Neural progenitor cell (in vitro differentiated cells): ENCODE measurements around the gene SMPD4. TPM values are rescaled to one million over a fixed set of nuclear protein-coding genes. Genes with fewer than 3 reads are reported as not detected.
A peak's percentile ranks its signal among the peaks of the same experiment; 100 is the strongest.
"Not testable (repeated sequence)": the region's sequence is repeated elsewhere in the genome, so short reads cannot be mapped to it uniquely, and the experiment has no call there.

Experiments
- DNase-seq: peaks from one replicate; pipeline ENCODE4 v3.0.0-alpha.2; 2016; ENCODE audit warnings: low spot score
- H2AFZ ChIP-seq: fragments of 200-600 bp; sonication (generic); replicated peaks from 2 replicates; pipeline ENCODE4 v1.6.1; 2016; ENCODE audit warnings: antibody characterized with exemption
- H3F3A ChIP-seq: fragments of 200-600 bp; sonication (generic); 2 replicates; pipeline ENCODE4 v1.6.1; 2016; ENCODE audit warnings: antibody characterized with exemption, low read depth
- H3K27ac ChIP-seq: fragments of 200-600 bp; sonication (generic); 2 replicates; pipeline ENCODE4 v1.5.1; 2016; ENCODE audit warnings: mild to moderate bottlenecking
- H3K27me3 ChIP-seq: fragments of 200-600 bp; sonication (generic); 2 replicates; pipeline ENCODE4 v1.6.1; 2016; ENCODE audit warnings: mild to moderate bottlenecking, moderate library complexity
- H3K36me3 ChIP-seq: fragments of 200-600 bp; sonication (generic); 2 replicates; pipeline ENCODE4 v1.5.1; 2016
- H3K4me1 ChIP-seq: fragments of 200-600 bp; sonication (generic); 2 replicates; pipeline ENCODE4 v1.6.1; 2016; ENCODE audit warnings: mixed run types
- H3K4me2 ChIP-seq: fragments of 200-600 bp; sonication (generic); 2 replicates; pipeline ENCODE4 v1.6.1; 2016
- H3K4me3 ChIP-seq: fragments of 200-600 bp; sonication (generic); 2 replicates; pipeline ENCODE4 v1.5.1; 2016
- H3K79me2 ChIP-seq: fragments of 200-600 bp; sonication (generic); 2 replicates; pipeline ENCODE4 v1.6.1; 2016; ENCODE audit warnings: low read depth
- H3K9ac ChIP-seq: fragments of 200-600 bp; sonication (generic); 2 replicates; pipeline ENCODE4 v1.6.1; 2016
- H3K9me3 ChIP-seq: fragments of 200-600 bp; sonication (generic); 2 replicates; pipeline ENCODE4 v1.5.1; 2016; ENCODE audit warnings: low read depth
- H4K20me1 ChIP-seq: fragments of 200-600 bp; sonication (generic); 2 replicates; pipeline ENCODE4 v1.6.1; 2016; ENCODE audit warnings: low read depth
- H3K27ac Mint-ChIP-seq: 3 replicates; pipeline ENCODE4 v1.8.0; 2021; ENCODE audit warnings: mixed read lengths
- H3K27me3 Mint-ChIP-seq: 2 replicates; pipeline ENCODE4 v1.8.0; 2022; ENCODE audit warnings: low read depth, mild to moderate bottlenecking, inconsistent platforms, moderate library complexity, mixed read lengths; ENCODE audit not compliant: insufficient read depth
- H3K36me3 Mint-ChIP-seq: 3 replicates; pipeline ENCODE4 v1.8.0; 2021; ENCODE audit warnings: mixed read lengths
- H3K4me1 Mint-ChIP-seq: 3 replicates; pipeline ENCODE4 v1.8.0; 2021; ENCODE audit warnings: mixed read lengths
- H3K4me3 Mint-ChIP-seq: 3 replicates; pipeline ENCODE4 v1.8.0; 2021; ENCODE audit warnings: mild to moderate bottlenecking, moderate library complexity, mixed read lengths
- H3K9me3 Mint-ChIP-seq: 3 replicates; pipeline ENCODE4 v1.8.0; 2020; ENCODE audit warnings: mixed read lengths
- EZH2 ChIP-seq: fragments of 200-600 bp; sonication (generic); IDR thresholded peaks from 2 replicates; pipeline ENCODE4 v1.6.1; 2017; ENCODE audit warnings: antibody characterized with exemption, mild to moderate bottlenecking, moderate library complexity
- EZH2phosphoT487 ChIP-seq: fragments of 200-600 bp; sonication (generic); IDR thresholded peaks from 2 replicates; pipeline ENCODE4 v1.6.1; 2017; ENCODE audit warnings: antibody characterized with exemption
- total RNA-seq: library from RNA; depleted of rRNA; stranded (reverse); fragments of >200 nt; gene quantifications from 2 replicates; pipeline ENCODE4 v1.2.3, GENCODE V29; 2015; ENCODE audit warnings: low replicate concordance
- TF ChIP-seq, protein P1 (sequence below): fragments of 200-600 bp; sonication (generic); IDR thresholded peaks from 2 replicates; pipeline ENCODE4 v1.5.1; 2017; ENCODE audit warnings: antibody characterized with exemption, mild to moderate bottlenecking

The SMPD4 gene
- total RNA-seq, 1 donor from 2014 or later: 23.6 TPM

DNA sequence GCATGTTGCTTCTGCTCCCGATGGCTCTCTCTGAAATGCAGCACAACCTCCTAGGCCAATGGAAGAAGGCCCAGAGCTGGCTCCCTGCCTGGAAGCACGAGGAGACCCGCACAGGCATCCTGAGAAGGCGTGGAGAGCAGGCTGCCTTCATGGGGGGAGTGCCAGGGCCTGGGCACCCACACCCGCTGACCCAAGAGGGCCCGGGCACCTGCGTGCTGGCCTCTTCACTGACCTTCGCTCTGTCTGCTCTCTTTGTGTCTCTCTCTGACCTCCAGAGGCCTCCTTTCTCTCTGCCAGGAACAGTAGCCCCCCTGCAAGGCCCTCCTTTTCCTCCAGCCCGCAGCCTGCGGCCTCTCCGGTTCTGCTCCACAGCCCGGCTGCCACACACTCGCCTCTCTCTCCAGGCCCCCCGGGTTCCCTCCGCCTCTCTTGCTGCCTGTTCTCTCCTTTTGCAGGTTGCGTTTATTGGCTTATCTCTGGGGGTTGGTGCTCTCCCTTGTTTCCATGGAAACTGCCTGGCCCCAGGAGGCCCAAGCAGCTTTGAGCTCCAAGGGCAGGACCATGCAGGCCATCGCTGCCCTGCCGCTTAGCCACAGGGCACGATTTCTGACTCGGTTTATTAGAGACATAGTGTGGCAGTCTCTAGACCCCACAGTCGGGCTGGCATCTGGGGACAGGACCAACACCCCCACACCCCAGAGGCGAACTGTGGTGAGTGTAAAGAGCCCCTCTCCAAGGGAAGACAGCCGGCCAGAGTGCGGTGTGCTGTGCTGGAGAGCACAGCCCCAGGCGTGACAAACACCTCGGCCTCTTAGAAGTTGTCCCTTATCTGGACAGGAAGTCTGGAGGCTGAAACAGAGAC, 2.3 kb upstream of the SMPD4 start:
- Mint-ChIP-seq H3K9me3 (no peaks in the 10 kb centered on the region), H3K4me1 (peaks cover 17% of the 10 kb centered on the region), H3K36me3 (peaks cover 2% of the 10 kb centered on the region), H3K4me3 (peak overlapping the region; percentile 82), H3K27me3 (peaks cover 4% of the 10 kb centered on the region), H3K27ac (peak overlapping the region; percentile 84)
- Histone ChIP-seq H3K4me1 (peaks cover 20% of the 10 kb centered on the region), H2AFZ (no peak overlapping the region), H3K4me2 (peak overlapping the region; percentile 83), H4K20me1 (no peaks in the 10 kb centered on the region), H3K36me3 (no peaks in the 10 kb centered on the region), H3K27me3 (no peaks in the 10 kb centered on the region), H3K4me3 (peak overlapping the region; percentile 93), H3K27ac (no peak overlapping the region), H3K79me2 (peaks cover 34% of the 10 kb centered on the region), H3K9me3 (no peaks in the 10 kb centered on the region), H3F3A (peaks cover 12% of the 10 kb centered on the region), H3K9ac (no peak overlapping the region)
- DNase-seq: peak; percentile 60
- TF ChIP-seq EZH2phosphoT487 (no peak), EZH2 (no peak)
- TF ChIP-seq, protein P1, sequence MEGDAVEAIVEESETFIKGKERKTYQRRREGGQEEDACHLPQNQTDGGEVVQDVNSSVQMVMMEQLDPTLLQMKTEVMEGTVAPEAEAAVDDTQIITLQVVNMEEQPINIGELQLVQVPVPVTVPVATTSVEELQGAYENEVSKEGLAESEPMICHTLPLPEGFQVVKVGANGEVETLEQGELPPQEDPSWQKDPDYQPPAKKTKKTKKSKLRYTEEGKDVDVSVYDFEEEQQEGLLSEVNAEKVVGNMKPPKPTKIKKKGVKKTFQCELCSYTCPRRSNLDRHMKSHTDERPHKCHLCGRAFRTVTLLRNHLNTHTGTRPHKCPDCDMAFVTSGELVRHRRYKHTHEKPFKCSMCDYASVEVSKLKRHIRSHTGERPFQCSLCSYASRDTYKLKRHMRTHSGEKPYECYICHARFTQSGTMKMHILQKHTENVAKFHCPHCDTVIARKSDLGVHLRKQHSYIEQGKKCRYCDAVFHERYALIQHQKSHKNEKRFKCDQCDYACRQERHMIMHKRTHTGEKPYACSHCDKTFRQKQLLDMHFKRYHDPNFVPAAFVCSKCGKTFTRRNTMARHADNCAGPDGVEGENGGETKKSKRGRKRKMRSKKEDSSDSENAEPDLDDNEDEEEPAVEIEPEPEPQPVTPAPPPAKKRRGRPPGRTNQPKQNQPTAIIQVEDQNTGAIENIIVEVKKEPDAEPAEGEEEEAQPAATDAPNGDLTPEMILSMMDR: no peak

DNA sequence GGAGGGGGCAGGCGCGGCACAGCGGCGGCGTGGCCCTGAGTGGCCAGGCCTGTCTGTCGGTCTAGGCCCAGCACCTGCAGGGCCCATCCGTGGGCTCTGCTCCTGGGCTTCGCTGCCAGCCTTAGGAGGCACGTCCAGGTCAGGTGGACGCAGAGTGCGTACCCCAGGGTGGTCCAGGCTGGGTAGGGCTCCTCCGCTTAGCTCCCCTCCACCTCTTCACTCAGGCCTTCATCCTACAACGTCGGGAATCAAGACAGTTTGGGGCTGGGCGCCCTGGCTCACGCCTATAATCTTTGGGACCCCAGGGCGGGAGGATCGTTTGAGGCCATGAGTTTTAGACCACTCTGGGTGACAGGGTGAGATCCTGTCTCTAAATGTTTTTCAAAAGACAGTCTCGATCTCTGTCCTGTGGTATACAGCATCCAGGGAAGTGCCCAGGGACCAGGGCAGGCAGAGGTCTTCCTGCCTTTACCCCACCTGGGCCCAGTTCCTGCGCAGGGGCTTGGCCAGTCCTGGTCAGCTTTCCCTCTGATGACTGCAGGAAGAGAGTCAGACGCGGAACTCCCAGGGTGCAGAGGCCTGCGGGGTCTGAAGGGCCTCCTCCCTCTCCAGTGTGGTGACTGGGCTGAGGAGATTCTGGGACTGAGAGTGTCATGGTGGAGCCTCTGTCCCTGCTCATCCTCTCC, 1.6 kb upstream of the SMPD4 start:
- not testable (repeated sequence) for H3K36me3 Mint-ChIP-seq, H3K27ac Mint-ChIP-seq

DNA sequence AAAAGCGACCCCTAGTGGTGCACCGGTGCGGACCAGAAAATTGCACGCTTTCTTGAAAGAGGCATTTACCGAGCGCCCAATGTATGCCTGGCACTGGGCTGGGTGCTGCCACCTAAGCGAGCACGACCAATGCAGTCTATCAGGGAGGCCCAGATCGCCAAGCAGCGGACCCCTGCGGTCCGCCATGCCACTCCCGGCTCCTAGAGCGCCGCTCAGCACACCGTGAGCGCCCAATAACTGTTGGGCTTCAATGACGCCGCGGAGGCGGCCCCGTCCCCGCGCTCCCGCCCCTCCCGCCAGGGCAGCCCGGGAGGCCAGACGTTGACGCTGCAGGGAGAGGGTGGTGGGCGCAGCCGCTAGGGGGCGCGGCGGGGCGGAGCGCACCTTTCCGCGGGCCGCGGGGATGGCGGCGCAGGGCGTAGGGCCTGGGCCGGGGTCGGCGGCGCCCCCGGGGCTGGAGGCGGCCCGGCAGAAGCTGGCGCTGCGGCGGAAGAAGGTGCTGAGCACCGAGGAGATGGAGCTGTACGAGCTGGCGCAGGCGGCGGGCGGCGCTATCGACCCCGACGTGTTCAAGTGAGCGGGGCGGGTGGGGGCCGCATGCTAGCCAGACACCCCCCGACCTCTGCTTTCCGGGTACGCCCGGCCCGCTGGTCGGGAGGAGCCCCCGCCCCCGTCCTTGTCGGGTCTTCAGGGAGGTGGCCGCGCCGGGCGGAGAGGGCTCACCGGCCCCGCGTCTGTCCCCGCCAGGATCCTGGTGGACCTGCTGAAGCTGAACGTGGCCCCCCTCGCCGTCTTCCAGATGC, 679 bp upstream of the SMPD4 start, which contains the start of gene MZT2B:
Gene MZT2B, plus strand, starts transcription at position 383 of the 803 bp plus-strand sequence. Its CDS starts 21 bp downstream, at position 404.
- H3K9me3 Mint-ChIP-seq, H3K27me3 ChIP-seq, H3K27me3 Mint-ChIP-seq, H3K9me3 ChIP-seq, H3K36me3 ChIP-seq, H3K36me3 Mint-ChIP-seq: not testable (repeated sequence)
- Histone ChIP-seq H2AFZ (peak within 1 kb of the TSS; percentile 90), H3K9ac (peak within 1 kb of the TSS; percentile 95), H3K4me3 (peak within 1 kb of the TSS; percentile 93), H3K27ac (peak within 1 kb of the TSS; percentile 42), H3K4me1 (peaks cover 20% of the 10 kb centered on the region), H3F3A (peaks cover 12% of the 10 kb centered on the region), H3K4me2 (peak within 1 kb of the TSS; percentile 89), H3K79me2 (peaks cover 51% of the 10 kb centered on the region), H4K20me1 (peaks cover 13% of the 10 kb centered on the region)
- H3K27ac Mint-ChIP-seq: peak within 1 kb of the TSS; percentile 74
- TF ChIP-seq, protein P1: peak; percentile 75
- H3K4me1 Mint-ChIP-seq: peaks cover 17% of the 10 kb centered on the region
- H3K4me3 Mint-ChIP-seq: peak within 1 kb of the TSS; percentile 98
- DNase-seq: peak; percentile 91

More for the DNA sequence above, 1.6 kb upstream of the SMPD4 start:
- H3K27me3 Mint-ChIP-seq, H3K36me3 ChIP-seq, H2AFZ ChIP-seq, H3K9me3 Mint-ChIP-seq, H3K27ac ChIP-seq, H4K20me1 ChIP-seq, H3K9ac ChIP-seq, H3K9me3 ChIP-seq, H3K27me3 ChIP-seq: not testable (repeated sequence)
- peaks cover 42% of the 10 kb centered on the region for H3K79me2 ChIP-seq
- DNase-seq: peak; percentile 13
- H3K4me3 ChIP-seq: peak overlapping the region; percentile 93
- peaks cover 12% of the 10 kb centered on the region for H3F3A ChIP-seq
- H3K4me3 Mint-ChIP-seq: peak overlapping the region; percentile 82
- H3K4me2 ChIP-seq: peak overlapping the region; percentile 83
- H3K4me1 Mint-ChIP-seq: peaks cover 17% of the 10 kb centered on the region
- H3K4me1 ChIP-seq: peaks cover 20% of the 10 kb centered on the region

DNA sequence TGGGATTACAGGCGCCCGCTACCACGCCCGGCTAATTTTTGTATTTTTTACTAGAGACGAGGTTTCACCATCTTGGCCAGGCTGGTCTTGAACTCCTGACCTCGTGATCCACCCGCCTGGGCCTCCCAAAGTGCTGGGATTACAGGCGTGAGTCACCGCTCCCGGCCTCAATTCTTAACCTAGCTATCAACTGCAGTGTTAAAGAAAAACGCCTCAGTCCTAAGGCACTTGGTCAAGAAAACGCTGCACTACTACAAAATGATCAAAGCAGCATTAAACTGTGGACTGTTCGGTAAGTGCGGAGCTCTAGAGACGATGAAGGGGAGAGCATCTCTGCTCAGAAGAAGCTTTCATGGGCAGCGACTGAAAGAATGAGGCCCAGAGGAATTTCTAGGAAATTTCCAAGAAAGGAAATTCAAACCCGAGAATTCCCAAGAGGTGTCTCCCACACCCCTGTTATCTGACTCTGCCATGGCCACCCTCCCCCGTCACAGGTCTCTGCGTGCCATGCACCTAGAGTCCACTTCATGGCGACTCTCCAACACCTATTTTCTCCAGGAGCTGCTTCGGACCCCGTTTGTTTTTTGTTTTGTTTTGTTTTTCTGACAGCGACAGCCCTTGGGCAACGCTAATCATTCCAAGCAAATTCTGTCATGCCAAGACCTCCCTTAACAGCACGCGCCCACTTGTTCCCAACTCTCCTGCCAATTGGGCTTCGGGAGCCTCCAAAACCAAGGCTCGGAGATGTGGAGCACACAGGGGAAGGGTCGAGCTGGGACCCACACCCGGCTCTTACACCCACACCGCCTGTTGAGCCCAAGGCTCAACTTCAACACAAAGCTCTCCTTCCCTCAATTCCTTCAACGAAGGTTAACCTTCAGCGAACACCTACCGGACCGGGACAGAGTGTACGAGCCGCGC, 738 bp downstream of the SMPD4 start:
- peaks cover 17% of the 10 kb centered on the region for H3K4me1 Mint-ChIP-seq
- DNase-seq: not testable (repeated sequence)
- peak overlapping the region; percentile 42 for H3K27ac ChIP-seq

DNA sequence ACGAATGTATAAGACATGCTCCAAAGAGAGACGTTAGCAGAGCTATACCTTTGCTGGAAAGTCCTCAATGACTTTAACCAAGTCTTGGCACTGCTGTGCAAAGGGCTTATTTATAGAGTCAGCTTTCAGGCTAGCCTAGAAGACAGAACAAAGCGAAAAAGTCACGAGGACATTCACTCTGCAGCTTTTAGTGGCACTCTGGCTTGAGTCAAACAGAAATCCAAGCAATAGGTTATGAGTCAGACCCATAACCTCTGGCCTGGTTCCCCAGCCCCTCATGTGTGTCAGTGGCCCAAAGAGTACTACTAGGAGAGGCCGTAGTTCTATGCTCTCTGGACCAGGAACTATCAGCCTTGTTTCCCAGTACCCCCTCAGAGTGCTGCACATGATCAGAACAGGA, 6.5 kb downstream of the SMPD4 start:
- H3K4me2 ChIP-seq, H3K4me3 ChIP-seq, H3K9me3 Mint-ChIP-seq, H3F3A ChIP-seq, H2AFZ ChIP-seq, H3K36me3 Mint-ChIP-seq, H3K27me3 Mint-ChIP-seq, DNase-seq, H3K4me1 Mint-ChIP-seq, H3K9me3 ChIP-seq, H3K27me3 ChIP-seq, H3K9ac ChIP-seq, H3K4me3 Mint-ChIP-seq, H3K27ac ChIP-seq, H3K36me3 ChIP-seq, H3K27ac Mint-ChIP-seq, H3K4me1 ChIP-seq: not testable (repeated sequence)
- peaks cover 27% of the 10 kb centered on the region for H4K20me1 ChIP-seq
- peaks cover 39% of the 10 kb centered on the region for H3K79me2 ChIP-seq

More for the DNA sequence above, 738 bp downstream of the SMPD4 start:
- H3K4me2 ChIP-seq: peak overlapping the region; percentile 89
- H3K36me3 ChIP-seq, H3K9me3 ChIP-seq, H3K36me3 Mint-ChIP-seq, H3K9me3 Mint-ChIP-seq, H3K27me3 ChIP-seq, H3K27me3 Mint-ChIP-seq: not testable (repeated sequence)
- peak overlapping the region; percentile 95 for H3K9ac ChIP-seq
- peaks cover 62% of the 10 kb centered on the region for H3K79me2 ChIP-seq
- H3K4me3 ChIP-seq: peak overlapping the region; percentile 93
- Mint-ChIP-seq H3K4me3 (peak overlapping the region; percentile 98), H3K27ac (peak overlapping the region; percentile 74)
- H3K4me1 ChIP-seq: peaks cover 20% of the 10 kb centered on the region
- H2AFZ ChIP-seq: peak overlapping the region; percentile 90
- peaks cover 19% of the 10 kb centered on the region for H4K20me1 ChIP-seq
- peaks cover 12% of the 10 kb centered on the region for H3F3A ChIP-seq
